DMS114 treated with DMSO at 0.1 percent for 48 hours (cell line): Measurements from ENCODE around the gene APCDD1.

Source experiments
- DNase-seq: peaks from one replicate; lab custom pipeline; 2025; ENCODE audit not compliant: unreplicated experiment; lab: John Stamatoyannopoulos, UW

The APCDD1 gene

GRCh38 chr18:10431680-10432079 is 22.8 kb upstream of the APCDD1 start:
- no peak for DNase-seq

- no peak for DNase-seq
These were observed 21.7 kb upstream of the APCDD1 start for GRCh38 chr18:10432781-10433180.

- DNase-seq, result no peak
These were observed 18.3 kb upstream of the APCDD1 start for GRCh38 chr18:10436160-10436559.

GRCh38 chr18:10437837-10438236 is 16.6 kb upstream of the APCDD1 start:
- DNase-seq, result no peak

GRCh38 chr18:10439898-10440297 is 14.5 kb upstream of the APCDD1 start:
- no peak for DNase-seq

GRCh38 chr18:10440884-10441283 is 13.6 kb upstream of the APCDD1 start:
- no peak for DNase-seq

- DNase-seq, result no peak
These were observed 13.0 kb upstream of the APCDD1 start for GRCh38 chr18:10441472-10441871.

GRCh38 chr18:10442551-10442971 is 11.9 kb upstream of the APCDD1 start:
- no peak for DNase-seq

- no peak for DNase-seq
These were observed 11.4 kb upstream of the APCDD1 start for GRCh38 chr18:10443001-10443400.

GRCh38 chr18:10444314-10445006 is 10.0 kb upstream of the APCDD1 start:
- DNase-seq, result no peak

GRCh38 chr18:10449396-10449795 is 5.0 kb upstream of the APCDD1 start:
- DNase-seq, result no peak

GRCh38 chr18:10450986-10451385 is 3.4 kb upstream of the APCDD1 start:
- DNase-seq, result no peak

- no peak for DNase-seq
These were observed 1.1 kb upstream of the APCDD1 start for GRCh38 chr18:10453261-10453805.

- DNase-seq, result no peak
These were observed 484 bp downstream of the APCDD1 start for GRCh38 chr18:10454681-10455557.

- no peak for DNase-seq
These were observed 1.5 kb downstream of the APCDD1 start for GRCh38 chr18:10455726-10456453.

- DNase-seq, result no peak
These were observed 2.3 kb downstream of the APCDD1 start for GRCh38 chr18:10456718-10457117.

GRCh38 chr18:10457128-10457527 is 2.7 kb downstream of the APCDD1 start:
- no peak for DNase-seq

GRCh38 chr18:10457767-10458166 is 3.3 kb downstream of the APCDD1 start:
- DNase-seq, result no peak

GRCh38 chr18:10458691-10459090 is 4.3 kb downstream of the APCDD1 start:
- DNase-seq, result no peak

GRCh38 chr18:10459587-10459986 is 5.2 kb downstream of the APCDD1 start:
- DNase-seq, result no peak

- DNase-seq, result no peak
These were observed 6.1 kb downstream of the APCDD1 start for GRCh38 chr18:10460414-10461018.
